GM19324 (cell line): ENCODE measurements around the gene VHLL.

ENCODE experiments used
- ATAC-seq: cut with Tn5 transposase; IDR thresholded peaks from one replicate; pipeline ENCODE4 v1.9.1; 2021; ENCODE audit warnings: mild to moderate bottlenecking, moderate library complexity; ENCODE audit not compliant: unreplicated experiment, low FRiP score

The VHLL gene

GRCh38 chr1:156293098-156293434 lies 6.0 kb downstream of the VHLL start:
- ATAC-seq: no peak

GRCh38 chr1:156291226-156292061 lies 7.7 kb downstream of the VHLL start:
- ATAC-seq: no peak

DNA sequence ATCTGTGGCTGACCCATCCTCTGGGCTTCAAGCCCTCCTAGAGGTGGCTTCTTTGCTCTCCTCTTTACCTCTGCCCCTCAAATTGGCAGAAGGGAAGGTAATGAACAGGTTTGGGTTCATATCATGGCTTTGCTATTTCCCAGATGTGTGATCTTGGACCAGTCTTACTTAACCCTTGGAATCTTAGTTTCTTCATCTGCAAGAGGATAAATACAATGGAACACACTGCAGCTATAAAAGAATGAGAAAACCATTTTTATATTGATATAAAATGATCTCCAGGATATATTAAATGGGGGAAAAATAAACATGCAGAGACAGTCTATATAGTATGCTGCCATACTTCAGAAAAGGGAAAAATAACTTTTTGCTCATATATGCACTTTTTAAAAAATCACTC lies 9.2 kb downstream of the VHLL start:
- no peak for ATAC-seq

DNA sequence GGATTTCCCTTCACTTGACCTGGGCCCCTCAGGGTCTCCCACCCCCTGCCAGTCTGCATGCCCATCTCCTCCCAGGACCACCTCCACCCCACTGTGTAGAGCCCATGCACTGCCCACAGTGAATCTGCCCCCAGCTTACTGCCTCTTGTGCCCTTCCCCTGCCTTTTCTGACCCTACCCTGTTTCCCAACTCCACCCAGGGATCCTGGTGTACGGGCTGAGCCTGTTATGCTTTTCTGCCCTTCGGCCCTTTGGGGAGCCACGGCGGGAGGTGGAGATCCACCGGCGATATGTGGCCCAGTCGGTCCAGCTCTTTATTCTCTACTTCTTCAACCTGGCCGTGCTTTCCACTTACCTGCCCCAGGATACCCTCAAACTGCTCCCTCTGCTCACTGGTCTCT lies 13.0 kb downstream of the VHLL start:
- ATAC-seq: no peak

GRCh38 chr1:156285437-156285836 lies 13.7 kb downstream of the VHLL start:
- ATAC-seq: no peak

DNA sequence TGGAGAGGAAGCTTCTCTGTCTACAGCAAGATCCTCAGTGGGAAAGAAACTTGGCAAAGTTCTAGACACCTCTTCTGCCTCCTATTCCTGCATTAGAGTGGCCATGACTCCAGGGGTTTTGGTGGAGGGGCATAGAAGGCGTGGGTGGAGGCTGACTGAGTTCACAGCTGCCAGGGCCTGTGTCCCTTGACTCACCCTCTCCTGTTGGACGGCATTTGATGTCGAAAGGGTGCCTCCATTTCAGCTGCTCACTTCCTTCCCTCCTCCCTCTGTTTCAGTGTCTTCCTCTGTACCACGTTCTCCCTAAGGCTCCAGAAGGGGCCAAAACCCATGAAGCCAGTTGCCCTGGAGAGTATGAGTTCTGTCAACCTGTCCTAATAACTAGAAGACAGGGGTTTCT lies 14.3 kb downstream of the VHLL start:
- ATAC-seq: no peak

DNA sequence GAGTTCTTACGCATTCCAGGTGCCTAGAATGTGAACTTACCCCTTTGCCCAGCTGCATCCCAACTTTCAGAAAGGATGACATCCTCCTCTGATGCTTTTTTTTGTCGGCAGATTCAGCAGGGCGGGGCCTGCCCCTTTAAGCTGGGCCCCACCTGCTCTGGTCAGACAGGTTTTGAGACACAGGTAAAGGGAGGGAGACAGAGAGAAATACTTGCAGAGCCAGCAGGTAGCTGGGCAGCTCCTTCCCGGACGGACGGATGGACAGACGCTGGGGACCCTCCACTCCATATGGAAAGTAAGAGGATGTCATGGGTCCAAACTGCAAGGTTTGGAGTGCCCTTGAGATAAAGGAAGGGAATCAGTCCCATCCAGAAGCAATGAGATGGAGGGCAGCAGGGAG lies 15.0 kb downstream of the VHLL start, which contains the start of gene TMEM79:
TMEM79 (plus strand) TSS at position 214 of the 400 bp plus-strand sequence. CDS start 902 bp downstream, outside the sequence.
- no peak for ATAC-seq

- no peak for ATAC-seq
Measured at GRCh38 chr1:156283521-156283920, 15.6 kb downstream of the VHLL start.

GRCh38 chr1:156282479-156283222 lies 16.5 kb downstream of the VHLL start, which contains the start of gene SMG5:
TSS of gene SMG5 (minus strand) at chr1:156282825. CDS start at chr1:156282680, 145 bp downstream.
- peak; percentile 89 for ATAC-seq

DNA sequence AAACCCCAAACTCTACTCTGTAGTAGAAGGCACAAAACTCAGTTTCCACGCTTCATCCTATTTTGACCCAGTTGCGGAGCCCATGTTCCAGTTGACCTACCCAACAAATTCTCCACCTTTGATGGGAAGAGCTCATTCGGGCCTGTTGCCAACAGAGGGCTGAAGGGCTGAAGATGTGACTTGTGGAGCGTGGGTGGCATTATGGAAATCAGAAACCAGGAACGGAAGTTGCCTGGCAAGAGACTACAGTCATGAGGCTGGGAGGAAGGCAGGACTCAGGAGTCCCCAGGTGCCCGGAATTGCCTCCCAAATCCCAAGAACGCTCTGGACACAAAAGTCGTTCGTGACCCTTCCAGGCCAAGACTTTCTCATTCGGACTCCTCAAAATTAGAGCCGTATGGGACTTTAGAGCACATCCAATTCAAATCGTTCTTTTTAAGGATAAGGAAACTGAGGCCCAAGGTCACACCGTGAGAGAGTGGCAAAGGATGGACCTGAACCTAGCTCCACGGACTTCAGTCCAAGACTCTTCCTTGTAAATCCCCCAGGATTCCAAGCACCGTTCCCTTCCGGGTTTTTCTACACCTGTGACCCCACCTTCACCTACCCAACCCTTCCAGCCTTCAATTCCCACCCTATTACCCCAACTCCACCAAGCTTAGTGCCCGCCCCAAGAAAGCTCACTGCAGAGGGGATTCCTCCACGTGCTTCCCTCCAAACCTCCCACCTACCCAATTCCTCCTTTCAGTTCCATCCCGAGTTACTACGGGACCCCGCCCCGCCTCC lies 17.2 kb downstream of the VHLL start:
- peak; percentile 6 for ATAC-seq

DNA sequence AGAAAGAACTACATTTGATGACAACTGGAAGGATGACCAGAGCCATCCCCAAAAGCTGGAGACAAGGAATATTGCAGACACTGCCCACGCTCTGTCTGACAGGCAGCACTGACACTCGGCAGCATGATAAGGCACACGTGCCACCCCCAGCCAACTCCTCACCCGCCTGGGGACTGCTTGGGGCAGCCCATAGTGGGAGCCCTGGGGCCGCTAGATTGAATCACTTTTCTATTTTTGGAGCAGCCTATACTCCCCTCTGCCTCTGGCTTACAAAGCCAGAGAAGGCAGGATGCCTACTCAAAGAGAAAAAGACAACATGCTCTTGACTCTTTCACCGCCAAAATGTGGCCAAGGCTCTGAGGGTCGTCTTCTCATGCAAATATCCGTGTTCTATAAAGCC lies 17.8 kb downstream of the VHLL start:
- ATAC-seq: no peak

- no peak for ATAC-seq
Measured at GRCh38 chr1:156279837-156280236, 19.3 kb downstream of the VHLL start.

- no peak for ATAC-seq
Measured at GRCh38 chr1:156276966-156277381, 22.1 kb downstream of the VHLL start.

- ATAC-seq: no peak
Measured at GRCh38 chr1:156276532-156276931, 22.6 kb downstream of the VHLL start.

GRCh38 chr1:156270314-156270713 lies 28.8 kb downstream of the VHLL start:
- no peak for ATAC-seq

- no peak for ATAC-seq
Measured at GRCh38 chr1:156268336-156268735, 30.8 kb downstream of the VHLL start.

DNA sequence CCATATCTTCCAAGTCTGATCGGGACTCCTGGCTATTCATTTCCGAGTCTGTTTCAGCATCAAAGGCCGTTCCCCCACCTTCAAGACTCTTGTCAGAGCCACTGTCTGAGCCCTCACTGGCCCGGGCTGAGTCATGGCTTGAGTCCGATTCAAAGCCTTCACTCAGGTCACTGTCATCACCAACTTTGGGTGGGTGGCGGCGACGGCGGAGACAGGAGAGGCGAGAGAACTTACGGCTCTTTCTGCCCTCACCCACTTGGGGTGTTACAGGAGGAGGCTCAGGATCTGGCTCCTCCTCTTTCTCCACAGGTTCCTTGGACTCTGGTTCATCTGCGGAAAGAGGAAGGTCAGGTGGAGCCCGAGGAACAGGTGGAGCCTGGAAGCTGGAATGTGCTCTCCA lies 33.1 kb downstream of the VHLL start:
- no peak for ATAC-seq

- ATAC-seq: no peak
Measured at GRCh38 chr1:156263288-156263655, 35.8 kb downstream of the VHLL start.

GRCh38 chr1:156262461-156263287 lies 36.4 kb downstream of the VHLL start:
- no peak for ATAC-seq

DNA sequence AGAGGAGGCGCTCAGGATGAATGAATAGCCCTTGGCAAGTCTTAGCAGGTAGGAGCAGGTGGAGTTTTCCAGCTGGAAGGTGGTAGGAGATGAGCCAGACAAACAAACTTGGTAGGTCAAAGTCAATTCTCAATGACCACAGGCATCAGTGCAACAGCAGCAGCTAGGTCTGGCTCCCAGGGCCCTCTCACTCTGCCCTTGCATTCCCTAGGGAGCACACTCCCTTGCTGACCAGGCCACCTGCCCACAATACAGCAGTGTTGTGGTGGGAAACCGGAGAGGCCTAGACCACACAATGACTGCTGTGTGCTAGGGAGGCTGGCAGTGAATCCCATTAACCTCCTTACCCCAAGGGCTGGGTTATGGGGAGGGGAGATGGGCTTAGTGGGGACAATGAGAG lies 38.2 kb downstream of the VHLL start:
- ATAC-seq: no peak
